Measurements from ENCODE around the gene RBM19.

The RBM19 gene

GRCh38 chr12:113770389-113770865 is 195.7 kb downstream of the RBM19 start:
- Histone ChIP-seq H3K4me3 (ENCODE audit: insufficient read depth, low read depth, low read length) (no peak overlapping the region), H3K4me1 (ENCODE audit: control insufficient read depth, insufficient read depth, low read length) (peaks cover 20% of the 10 kb centered on the region), H3K27ac (ENCODE audit: insufficient read depth, low read depth, low read length, poor library complexity, severe bottlenecking) (no peak overlapping the region), H3K9me3 (ENCODE audit: control insufficient read depth, low read length) (no peaks in the 10 kb centered on the region), H3K36me3 (ENCODE audit: control insufficient read depth, insufficient read depth, low read length) (no peaks in the 10 kb centered on the region), H3K27me3 (ENCODE audit: control insufficient read depth, insufficient read depth, low read length, poor library complexity, severe bottlenecking) (no peaks in the 10 kb centered on the region)
- 78 to 79% methylated on average over 9 of the region's 10 CpGs for WGBS, 2 experiments

GRCh38 chr12:113769305-113769704 is 196.8 kb downstream of the RBM19 start:
- 68 to 73% methylated on average over 9 of the region's 9 CpGs for WGBS, 2 experiments
- Histone ChIP-seq H3K9me3 (ENCODE audit: control insufficient read depth, low read length) (no peaks in the 10 kb centered on the region), H3K27ac (ENCODE audit: insufficient read depth, low read depth, low read length, poor library complexity, severe bottlenecking) (no peak overlapping the region), H3K27me3 (ENCODE audit: control insufficient read depth, insufficient read depth, low read length, poor library complexity, severe bottlenecking) (no peaks in the 10 kb centered on the region), H3K4me3 (ENCODE audit: insufficient read depth, low read depth, low read length) (no peak overlapping the region), H3K36me3 (ENCODE audit: control insufficient read depth, insufficient read depth, low read length) (no peaks in the 10 kb centered on the region), H3K4me1 (ENCODE audit: control insufficient read depth, insufficient read depth, low read length) (peaks cover 20% of the 10 kb centered on the region)

- H3K36me3 ChIP-seq (ENCODE audit: control insufficient read depth, insufficient read depth, low read length): no peaks in the 10 kb centered on the region
- H3K9me3 ChIP-seq (ENCODE audit: control insufficient read depth, low read length): no peaks in the 10 kb centered on the region
- no peaks in the 10 kb centered on the region for H3K27me3 ChIP-seq (ENCODE audit: control insufficient read depth, insufficient read depth, low read length, poor library complexity, severe bottlenecking)
- no peak overlapping the region for H3K27ac ChIP-seq (ENCODE audit: insufficient read depth, low read depth, low read length, poor library complexity, severe bottlenecking)
- H3K4me3 ChIP-seq (ENCODE audit: insufficient read depth, low read depth, low read length): no peak overlapping the region
- WGBS, 2 experiments: 81 to 82% methylated on average over 6 of the region's 6 CpGs
- peaks cover 20% of the 10 kb centered on the region for H3K4me1 ChIP-seq (ENCODE audit: control insufficient read depth, insufficient read depth, low read length)
These were observed 197.3 kb downstream of the RBM19 start for GRCh38 chr12:113768850-113769249.

- Histone ChIP-seq H3K27ac (ENCODE audit: insufficient read depth, low read depth, low read length, poor library complexity, severe bottlenecking) (no peak overlapping the region), H3K9me3 (ENCODE audit: control insufficient read depth, low read length) (no peaks in the 10 kb centered on the region), H3K36me3 (ENCODE audit: control insufficient read depth, insufficient read depth, low read length) (no peaks in the 10 kb centered on the region), H3K4me3 (ENCODE audit: insufficient read depth, low read depth, low read length) (no peak overlapping the region), H3K4me1 (ENCODE audit: control insufficient read depth, insufficient read depth, low read length) (peaks cover 28% of the 10 kb centered on the region), H3K27me3 (ENCODE audit: control insufficient read depth, insufficient read depth, low read length, poor library complexity, severe bottlenecking) (no peaks in the 10 kb centered on the region)
- 67 to 69% methylated on average over 9 to 10 of the region's 10 CpGs for WGBS, 2 experiments
These were observed 198.9 kb downstream of the RBM19 start for GRCh38 chr12:113766879-113767878.
